HG03060 (cell line): Measurements from ENCODE around the gene PPID.
A peak's percentile ranks its signal among the peaks of the same experiment; 100 is the strongest.
"Not testable (repeated sequence)": the region's sequence is repeated elsewhere in the genome, so short reads cannot be mapped to it uniquely, and the experiment has no call there.

Experiments used
- ATAC-seq: cut with Tn5 transposase; IDR thresholded peaks from one replicate; pipeline ENCODE4 v1.9.1; 2021; ENCODE audit warnings: low read depth, moderate number of reproducible peaks; ENCODE audit not compliant: unreplicated experiment

Gene PPID

DNA sequence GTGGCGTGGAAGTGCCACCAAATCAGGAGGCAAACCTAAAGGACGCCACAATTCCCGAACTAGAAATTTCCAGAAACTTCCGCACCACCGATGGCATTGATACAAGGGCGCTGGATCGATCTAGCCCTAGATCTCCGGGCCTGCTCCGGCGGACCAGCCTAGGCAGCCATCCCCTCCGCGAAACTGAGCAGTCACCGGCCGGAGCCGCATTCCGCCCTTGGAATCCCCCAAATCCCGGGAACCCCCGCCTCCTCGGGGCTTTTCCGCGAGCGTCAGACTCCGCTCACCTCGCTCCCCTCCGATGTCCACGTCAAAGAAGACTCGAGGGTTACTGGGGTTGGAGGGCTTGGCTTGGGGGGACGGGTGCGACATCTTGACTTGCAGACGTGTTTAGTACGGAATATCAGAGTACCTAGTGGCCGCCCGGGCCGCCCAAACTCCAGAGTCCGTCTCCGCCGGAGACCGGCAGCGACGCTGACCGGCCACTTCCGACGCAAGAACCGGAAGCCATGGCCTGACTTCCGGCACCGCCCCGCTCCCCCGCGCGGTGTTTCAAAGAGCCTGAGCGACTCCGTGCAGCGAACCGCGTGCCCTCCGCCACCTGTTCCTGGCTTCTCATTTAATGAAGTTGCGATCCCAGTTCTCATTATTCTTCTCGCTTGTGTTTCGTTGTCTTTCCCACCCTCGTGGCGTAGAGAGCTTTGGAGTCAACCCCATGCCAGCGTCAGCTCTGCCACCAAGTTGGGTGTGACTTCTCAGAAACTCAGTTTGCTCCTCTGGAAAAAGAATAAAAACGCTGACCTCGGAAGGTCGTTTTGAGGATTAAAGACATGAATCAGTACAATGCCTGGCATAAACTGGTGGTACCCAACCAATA, at the start of gene PPID:
Gene PPID (minus strand): TSS at position 480 of the 877 bp plus-strand sequence. CDS start 108 bp downstream, at position 372.
- peak; percentile 88 for ATAC-seq

DNA sequence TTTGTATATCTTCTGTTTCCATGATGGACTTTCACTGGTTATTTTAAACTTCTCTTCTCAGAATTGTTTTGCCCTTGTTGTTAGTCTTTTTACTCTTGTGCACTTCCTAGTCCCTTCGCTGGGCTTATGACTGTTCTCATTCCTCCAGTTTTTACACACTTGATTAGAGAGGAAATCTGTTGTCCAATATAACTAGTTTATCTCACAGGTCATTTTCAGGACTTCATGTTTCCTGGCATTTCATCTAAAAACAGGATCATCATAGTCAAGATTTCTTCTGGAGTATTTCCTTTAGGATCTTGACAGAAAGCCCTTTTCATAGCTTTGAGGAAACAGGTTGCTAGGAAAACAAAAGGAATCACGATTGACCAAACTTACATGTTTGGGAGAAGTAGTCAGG, 48.6 kb upstream of the PPID start:
- no peak for ATAC-seq

DNA sequence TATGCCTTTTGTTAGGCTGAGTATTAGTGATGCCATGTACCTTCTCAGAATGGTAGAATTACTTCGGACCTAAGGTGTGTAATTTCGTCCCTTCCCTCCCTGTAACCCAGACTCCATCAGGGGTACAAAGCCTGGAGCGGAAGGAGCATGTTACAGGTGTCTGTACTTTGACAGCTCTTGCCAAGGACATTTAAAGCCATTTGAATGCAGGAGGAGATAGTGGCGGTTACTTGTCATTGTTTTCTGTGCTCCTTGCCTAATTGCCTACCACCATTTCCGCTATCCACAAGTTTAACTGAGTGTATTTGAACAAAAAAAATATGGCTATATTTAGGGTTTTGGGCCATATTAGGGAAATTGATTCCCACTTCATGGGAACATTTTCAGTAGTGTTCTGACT, 47.5 kb upstream of the PPID start:
- no peak for ATAC-seq

DNA sequence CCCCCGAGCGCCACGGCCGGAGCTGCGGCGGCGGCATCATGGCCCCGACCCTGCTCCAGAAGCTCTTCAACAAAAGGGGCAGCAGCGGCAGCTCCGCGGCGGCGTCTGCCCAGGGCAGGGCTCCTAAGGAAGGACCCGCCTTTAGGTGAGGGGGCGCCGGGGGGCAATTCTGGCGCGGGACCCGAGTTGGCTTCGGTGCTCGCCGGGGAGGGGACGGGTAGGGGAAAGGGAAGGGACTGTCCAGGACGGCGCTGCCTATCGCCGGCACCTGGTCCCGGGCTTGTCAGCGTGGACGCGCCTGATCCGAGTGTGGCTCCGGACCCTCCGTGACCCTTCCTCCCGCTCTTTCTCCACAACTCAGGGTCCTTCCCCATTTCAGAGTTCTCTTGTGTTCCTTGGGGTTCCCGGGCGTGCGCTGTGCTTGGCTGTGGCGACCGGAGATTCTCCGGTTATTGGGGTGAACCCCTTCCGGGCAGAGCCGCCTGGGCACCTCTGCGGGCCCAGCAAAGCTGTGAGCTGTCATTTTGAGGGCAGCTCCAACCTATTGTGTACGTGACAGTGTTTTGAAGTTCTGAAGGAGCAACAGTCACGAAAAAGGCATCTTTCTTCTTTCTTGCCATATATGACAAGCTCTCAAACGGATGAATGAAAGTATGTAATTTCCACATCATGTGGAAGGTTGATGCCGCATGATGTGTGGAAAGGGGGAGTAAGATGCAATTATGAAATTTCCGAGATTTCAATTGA, 46.2 kb upstream of the PPID start:
- peak; percentile 28 for ATAC-seq

DNA sequence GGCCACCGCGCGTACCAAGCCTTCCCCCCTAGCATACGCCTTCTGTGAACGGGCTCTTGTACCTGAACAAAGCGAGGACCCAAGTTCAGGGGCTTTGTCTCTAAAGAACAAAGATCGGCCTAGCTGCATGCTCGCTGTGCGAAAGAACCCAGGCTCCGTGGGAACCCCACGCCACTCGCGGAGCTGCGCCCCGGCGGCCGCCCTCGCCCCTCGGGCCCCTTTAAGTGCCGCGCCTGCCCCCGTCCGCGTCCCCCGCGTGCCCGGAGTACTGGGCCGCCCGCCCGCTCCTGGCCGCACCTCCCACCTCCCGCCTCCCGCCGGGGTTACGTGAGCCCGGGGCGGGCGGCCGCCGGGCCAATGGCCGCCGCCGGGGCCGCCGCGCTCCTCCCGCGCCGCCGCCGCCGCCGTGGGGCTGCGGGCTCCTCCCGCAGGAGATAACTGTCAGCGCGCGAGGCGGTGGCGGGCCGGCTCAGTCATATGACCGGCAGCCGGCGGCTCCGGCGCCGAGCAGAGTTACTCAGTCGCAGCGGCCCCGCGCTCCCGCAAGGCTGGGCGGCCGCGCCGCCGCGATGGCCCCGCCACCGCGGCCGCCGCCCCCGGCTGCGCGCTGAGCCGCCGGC, 45.5 kb upstream of the PPID start, which contains the start of gene FNIP2:
Gene FNIP2 (plus strand): TSS at position 472 of the 620 bp plus-strand sequence. CDS start 187 bp downstream, outside the sequence.
- ATAC-seq, result peak; percentile 40

DNA sequence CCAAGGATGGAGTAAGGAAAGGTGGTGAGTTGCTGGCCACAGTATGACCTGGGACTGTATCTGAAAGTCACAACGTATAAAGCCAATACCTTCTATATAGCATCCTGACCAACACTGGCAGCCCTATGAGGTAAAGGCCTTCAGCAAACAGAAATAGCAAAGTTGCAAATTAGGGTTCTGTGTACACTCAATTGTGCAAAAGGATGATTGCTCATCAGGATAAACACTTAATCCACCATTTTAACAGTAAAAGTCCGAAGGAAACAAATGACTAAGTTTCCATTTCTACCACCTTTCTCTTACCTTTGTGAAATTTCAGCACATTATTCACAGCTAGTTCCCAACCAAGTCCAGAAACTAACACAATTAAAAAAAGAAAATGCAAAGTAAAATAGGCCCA, 44.3 kb upstream of the PPID start:
- no peak for ATAC-seq

DNA sequence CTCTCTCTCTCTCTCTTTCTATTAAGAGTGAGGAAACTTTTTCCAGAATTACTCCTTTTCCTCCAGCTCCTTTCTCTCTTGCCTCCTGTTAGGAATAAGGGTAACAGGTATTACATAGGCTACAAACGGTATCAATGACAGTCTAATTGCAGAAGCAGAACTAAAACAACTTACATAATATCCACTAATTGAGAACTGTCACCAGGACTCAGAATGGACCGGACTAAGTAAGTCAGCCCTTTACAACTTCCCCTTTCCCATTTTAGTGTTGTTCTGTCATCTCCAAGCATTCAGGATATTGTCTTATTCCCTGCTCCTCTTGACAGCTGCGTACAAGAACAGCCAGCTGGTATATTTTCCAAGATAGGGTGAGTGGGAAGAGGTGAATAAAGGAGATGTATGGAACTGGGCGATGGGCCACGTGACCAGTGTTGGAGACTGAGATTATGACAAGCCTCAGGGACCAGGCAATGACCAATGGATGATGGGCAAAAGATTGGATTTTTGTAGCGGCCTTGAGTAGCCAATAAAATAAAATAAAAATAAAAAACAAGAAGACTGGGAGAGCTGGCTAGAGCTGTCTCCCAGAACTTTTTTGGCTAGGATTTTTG, 43.3 kb upstream of the PPID start:
- ATAC-seq, result no peak

DNA sequence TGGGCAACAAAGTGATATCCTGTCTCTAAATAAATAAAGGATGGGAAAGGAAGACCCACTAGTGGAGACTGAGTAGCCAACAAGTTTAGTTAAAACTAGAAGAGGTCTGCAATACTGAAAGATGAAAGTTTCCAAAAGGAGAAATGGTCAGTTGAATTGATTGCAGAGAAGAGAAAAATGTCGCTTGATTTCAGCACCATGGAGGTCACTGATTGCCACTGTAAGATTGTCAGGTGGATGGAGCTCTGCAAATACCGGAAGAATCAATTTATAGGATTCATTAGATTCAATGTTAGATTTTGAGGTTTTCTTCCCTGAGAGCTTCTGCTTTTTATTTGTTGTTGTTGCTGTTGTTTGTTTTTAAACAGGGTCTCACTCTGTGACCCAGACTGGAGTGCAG, 40.3 kb upstream of the PPID start:
- no peak for ATAC-seq

DNA sequence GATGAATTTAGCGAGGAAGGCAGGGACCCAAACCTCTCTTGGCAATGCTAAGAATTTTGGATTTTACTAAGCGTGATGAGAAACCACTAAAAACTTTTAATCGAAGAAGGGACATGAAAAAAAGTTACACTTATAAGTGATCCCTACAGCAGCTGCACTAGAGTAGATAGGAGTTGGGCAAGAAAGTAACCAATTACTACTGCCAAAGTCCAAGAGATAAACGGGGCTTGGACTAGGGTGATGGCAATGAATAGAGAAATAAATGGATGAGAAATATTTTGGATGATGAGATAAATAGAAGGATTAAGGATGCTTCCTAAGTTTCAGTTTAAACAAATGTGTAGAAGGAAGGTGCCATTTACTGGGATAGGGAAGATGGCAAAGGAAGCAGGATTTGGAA, 39.4 kb upstream of the PPID start:
- no peak for ATAC-seq

DNA sequence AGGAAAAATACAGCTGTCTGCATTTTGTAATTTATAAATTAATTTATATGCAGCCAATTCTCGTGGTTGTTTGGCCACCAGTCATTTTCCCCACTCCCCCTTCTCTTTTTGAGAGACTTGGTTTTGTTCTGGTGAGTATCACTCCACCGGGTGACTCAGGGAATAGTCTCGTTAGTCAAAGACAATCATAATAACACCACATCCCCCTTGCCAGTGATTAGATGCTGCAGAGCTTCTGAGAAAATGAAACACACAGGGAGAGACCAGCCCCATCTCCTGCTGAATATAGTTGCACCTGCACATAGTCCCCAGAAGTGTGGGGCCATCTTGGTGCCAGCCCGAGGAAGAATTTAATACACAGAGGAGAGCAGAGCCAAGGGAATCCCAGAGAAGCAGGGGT, 37.7 kb upstream of the PPID start:
- no peak for ATAC-seq

DNA sequence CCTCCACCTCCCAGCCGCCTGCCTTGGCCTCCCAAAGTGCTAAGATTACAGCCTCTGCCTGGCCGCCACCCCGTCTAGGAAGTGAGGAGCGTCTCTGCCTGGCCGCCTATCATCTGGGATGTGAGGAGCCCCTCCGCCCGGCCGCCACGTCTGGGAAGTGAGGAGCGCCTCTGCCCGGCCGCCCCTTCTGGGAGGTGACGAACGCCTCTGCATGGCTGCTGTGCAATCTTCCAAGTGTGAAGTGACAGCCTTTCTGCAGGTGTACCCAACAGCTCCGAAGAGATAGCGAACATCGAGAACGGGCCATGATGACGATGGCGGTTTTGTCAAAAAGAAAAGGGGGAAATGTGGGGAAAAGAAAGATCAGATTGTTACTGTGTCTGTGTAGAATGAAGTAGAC, 36.3 kb upstream of the PPID start:
- ATAC-seq, result not testable (repeated sequence)

DNA sequence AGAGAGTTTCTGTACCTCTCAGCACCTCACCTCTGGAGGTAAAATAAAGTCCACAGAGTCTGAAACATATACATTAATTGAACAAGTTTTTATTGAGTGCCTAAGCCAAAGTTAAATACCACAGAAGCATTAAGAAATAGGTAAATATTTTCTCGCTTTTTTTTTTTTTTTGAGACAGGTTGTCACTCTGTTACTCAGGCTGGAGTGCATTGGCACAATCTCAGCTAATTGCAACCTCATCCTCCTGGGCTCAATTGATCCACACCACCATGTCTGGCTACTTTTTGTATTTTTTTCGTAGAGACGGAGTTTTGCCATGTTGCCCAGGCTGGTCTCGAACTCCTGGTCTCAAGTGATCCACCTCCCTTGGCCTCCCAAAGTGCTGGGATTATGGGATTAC, 35.5 kb upstream of the PPID start:
- no peak for ATAC-seq

DNA sequence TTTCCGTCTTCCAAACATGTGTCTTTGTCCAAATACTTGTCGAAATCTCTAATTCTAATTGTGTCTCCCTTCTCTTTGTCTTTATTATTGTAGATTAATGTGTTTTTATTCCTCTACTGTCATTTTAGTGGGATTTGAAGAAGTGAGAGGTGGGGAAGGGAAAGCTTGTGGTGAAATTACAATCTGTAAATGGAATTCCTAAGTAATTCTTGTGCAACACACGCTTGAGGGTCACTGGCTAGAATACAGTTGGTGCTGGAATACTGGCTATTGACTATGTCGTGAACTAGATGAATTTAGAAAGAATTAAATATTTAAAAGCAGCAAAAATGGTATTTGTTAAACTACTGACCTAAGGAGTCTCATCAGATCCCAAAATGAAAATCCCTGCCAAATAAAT, 34.9 kb upstream of the PPID start:
- no peak for ATAC-seq

DNA sequence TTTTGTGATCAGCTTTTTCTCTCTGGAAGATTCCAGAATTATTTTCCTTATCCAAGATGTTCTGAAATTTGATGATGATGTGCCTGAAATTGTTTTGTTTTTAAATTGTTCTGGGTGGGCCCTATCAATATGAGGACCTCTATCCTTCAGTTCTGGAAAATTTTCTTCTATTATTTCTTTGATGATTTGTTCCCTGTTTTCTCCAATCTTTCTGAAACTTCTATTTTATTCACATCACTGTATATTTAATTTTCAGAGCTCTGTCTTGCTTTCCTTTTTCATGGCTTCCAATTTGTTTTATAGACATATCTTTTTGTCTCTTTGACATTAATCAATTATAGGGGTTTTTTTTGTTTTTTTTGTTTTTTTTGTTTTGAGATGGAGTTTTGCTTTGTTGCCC, 33.4 kb upstream of the PPID start:
- no peak for ATAC-seq

DNA sequence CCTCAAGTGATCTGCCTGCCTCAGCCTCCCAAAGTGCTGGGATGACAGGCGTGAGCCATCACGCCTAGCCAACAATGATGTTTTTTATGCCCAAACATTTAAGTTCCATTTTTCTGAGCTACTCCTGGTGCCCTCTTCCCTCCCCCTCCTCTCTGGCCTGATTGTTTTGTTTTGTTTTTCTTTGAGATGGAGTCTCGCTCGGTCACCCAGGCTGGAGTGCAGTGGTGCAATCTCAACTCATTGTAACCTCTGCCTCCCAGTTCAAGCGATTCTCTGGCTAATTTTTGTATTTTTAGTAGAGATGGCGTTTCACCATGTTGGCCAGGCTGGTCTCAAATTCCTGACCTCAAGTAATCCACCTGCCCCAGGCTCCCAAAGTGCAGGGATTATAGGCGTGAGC, 32.6 kb upstream of the PPID start:
- not testable (repeated sequence) for ATAC-seq

DNA sequence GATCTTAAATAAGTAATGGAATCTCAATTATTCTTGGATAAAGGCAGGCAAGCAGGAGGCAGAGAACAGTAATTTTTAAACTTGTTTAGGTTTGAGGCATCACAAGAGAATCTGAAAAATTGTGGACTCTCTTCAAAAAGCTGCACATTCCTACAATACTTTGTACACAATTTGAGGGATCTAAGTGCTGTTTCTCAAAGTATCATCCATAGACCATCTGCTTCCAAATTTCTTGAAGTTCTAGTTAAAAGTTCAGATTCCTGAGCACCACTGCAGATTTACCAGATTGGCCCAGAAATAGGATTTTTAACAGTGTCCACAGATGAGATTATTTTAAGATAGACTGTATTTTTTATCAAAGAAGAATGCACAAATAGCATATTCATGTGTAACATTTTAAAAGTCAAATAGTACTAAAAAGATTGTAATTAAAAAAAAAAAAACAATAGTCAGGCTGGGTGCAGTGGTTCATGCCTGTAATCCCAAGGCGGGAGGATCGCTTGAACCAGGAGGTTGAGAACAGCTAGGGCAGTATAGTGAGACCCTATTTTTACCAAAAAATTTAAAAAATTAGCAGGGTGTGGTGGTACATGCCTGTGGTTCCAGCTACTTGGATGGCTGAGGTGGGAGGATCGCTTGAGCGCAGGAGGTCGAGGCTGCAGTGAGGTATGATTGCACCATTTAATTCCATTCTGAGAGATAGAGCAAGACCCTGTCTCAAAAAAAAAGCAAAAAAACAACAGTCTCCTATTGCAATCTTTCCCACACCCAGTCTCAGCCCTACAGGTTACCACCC, 31.4 kb upstream of the PPID start:
- no peak for ATAC-seq

DNA sequence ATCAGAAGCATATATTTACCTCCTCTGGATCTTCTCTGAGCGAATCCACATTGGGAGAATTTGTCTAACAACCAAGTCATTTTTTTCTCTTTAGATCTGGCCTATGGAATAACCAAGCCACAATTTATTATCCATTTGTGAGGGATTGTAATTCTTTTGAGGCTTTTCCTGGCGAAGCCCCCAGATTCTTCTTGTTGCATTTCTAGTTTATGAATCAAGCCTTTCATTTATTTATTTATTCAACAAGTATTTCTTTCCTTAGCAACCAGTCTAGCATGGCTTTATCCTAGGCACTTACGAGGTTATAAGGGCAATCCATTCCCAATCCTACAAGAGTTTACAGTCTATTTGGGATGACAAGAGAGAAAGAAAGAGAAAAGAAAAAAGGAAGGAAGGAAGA, 27.2 kb upstream of the PPID start:
- ATAC-seq, result no peak

DNA sequence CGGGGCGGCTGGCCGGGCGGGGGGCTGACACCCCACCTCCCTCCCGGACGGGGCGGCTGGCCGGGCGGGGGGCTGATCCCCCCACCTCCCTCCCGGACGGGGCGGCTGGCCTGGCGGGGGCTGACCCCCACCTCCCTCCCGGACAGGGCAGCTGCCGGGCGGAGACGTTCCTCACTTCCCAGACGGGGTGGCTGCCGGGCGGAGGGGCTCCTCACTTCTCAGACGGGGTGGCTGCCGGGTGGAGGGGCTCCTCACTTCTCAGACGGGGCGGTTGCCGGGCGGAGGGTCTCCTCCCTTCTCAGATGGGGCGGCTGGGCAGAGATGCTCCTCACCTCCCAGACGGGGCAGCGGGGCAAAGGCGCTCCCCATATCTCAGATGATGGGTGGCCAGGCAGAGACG, 23.3 kb upstream of the PPID start:
- ATAC-seq, result not testable (repeated sequence)

DNA sequence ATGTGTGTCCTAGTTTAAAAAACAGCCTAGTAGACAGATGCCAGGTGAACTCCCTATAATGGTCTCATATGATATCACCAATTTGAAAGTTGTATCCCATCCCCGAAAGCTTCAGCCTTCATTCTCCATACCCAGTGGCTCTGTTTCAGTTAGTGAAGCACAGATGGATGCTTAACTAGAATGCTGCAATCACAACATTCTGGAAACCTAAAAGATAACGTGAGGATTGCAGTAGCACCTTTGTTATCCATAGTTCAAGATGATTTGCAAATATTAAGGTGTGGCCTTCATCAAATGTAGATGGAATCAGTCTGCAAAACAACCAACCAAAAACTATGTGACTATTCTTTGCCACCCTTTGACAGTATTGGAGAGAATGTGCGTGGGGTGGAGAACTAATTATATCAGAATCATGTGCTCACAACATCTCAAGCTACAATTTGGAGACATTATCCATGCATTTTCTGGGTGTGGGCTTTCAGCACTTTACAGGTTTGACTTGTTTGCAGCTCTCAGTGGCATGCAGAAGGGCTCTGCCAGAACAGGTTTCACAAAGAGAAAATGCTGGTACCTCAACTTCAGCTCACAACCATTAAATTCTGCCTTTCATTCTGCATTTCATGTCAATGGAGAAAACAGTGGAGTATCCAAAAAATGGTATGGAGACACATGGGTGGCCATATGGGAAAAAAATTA, 18.3 kb upstream of the PPID start:
- no peak for ATAC-seq
